TTC549 (cell line): ENCODE measurements around the gene TPO.
"Not testable (repeated sequence)": the region's sequence is repeated elsewhere in the genome, so short reads cannot be mapped to it uniquely, and the experiment has no call there.

Experiments used
- FAIRE-seq: peaks from 2 replicates; lab custom pipeline; 2012; peaks lifted over from hg19 to GRCh38; lab: Jason Lieb, UNC

TPO gene

GRCh38 chr2:1557467-1557820 is 144.2 kb downstream of the TPO start:
- FAIRE-seq = no peak

GRCh38 chr2:1559589-1560175 is 146.4 kb downstream of the TPO start:
- FAIRE-seq = no peak

GRCh38 chr2:1561259-1561658 is 148.0 kb downstream of the TPO start:
- no peak for FAIRE-seq

GRCh38 chr2:1561811-1562421 is 148.7 kb downstream of the TPO start:
- no peak for FAIRE-seq

GRCh38 chr2:1563084-1563857 is 150.0 kb downstream of the TPO start:
- no peak for FAIRE-seq

GRCh38 chr2:1563943-1564891 is 151.0 kb downstream of the TPO start:
- no peak for FAIRE-seq

- no peak for FAIRE-seq
These were observed 154.5 kb downstream of the TPO start for GRCh38 chr2:1567556-1568344.

- FAIRE-seq = not testable (repeated sequence)
These were observed 155.0 kb downstream of the TPO start for GRCh38 chr2:1568345-1568668.

- FAIRE-seq = no peak
These were observed 156.7 kb downstream of the TPO start for GRCh38 chr2:1569879-1570450.

GRCh38 chr2:1571477-1572417 is 158.5 kb downstream of the TPO start:
- FAIRE-seq = no peak

- FAIRE-seq = no peak
These were observed 159.4 kb downstream of the TPO start for GRCh38 chr2:1572638-1573037.

- no peak for FAIRE-seq
These were observed 164.6 kb downstream of the TPO start for GRCh38 chr2:1577846-1578245.

GRCh38 chr2:1581257-1581964 is 168.1 kb downstream of the TPO start:
- not testable (repeated sequence) for FAIRE-seq

- FAIRE-seq = no peak
These were observed 168.8 kb downstream of the TPO start for GRCh38 chr2:1581965-1582625.

GRCh38 chr2:1582891-1583341 is 169.7 kb downstream of the TPO start:
- no peak for FAIRE-seq

GRCh38 chr2:1584051-1584531 is 170.8 kb downstream of the TPO start:
- FAIRE-seq = no peak

GRCh38 chr2:1584691-1585485 is 171.6 kb downstream of the TPO start:
- FAIRE-seq = no peak

- no peak for FAIRE-seq
These were observed 172.4 kb downstream of the TPO start for GRCh38 chr2:1585635-1586034.
